T-cell (primary cell): ENCODE measurements around the gene EDDM3A. TPM values are rescaled to one million over a fixed set of nuclear protein-coding genes. Genes with fewer than 3 reads are reported as not detected.
"Not testable (repeated sequence)": the region's sequence is repeated elsewhere in the genome, so short reads cannot be mapped to it uniquely, and the experiment has no call there.

ENCODE experiments used
- ATAC-seq, 4 experiments: fragments of 200-7000 bp in 3 of 4; fragments of 150-1000 bp in 1 of 4; cut with Tn5 transposase; replicated peaks in 1 of 4; 1 replicate in 3 of 4; 2 replicates in 1 of 4; pipeline ENCODE4 v1.10.0; 2021; ENCODE audit warnings: moderate library complexity in 3 of 4, mild to moderate bottlenecking in 2 of 4, moderate number of reproducible peaks in 1 of 4
- CTCF ChIA-PET, 2 donors: fragments of 300-600 bp; sonication (Branson Sonifier 250); formaldehyde crosslinking; loops; one replicate each; lab custom pipeline; 2022; ENCODE audit warnings: antibody characterized with exemption in 2 of 2; lab: Charles Lee
- POLR2A ChIA-PET, 2 donors: fragments of 300-600 bp; sonication (Branson Sonifier 250); formaldehyde crosslinking; loops; one replicate each; lab custom pipeline; 2022; ENCODE audit warnings: antibody characterized with exemption in 2 of 2; lab: Charles Lee
- DNase-seq, 35 experiments: peaks; one replicate each; pipeline versions ENCODE4 v3.0.0 to v3.0.0-alpha.2; 2013 to 2023
- H3K27ac ChIP-seq: one replicate; pipeline ENCODE4 v1.5.1; 2013; ENCODE audit warnings: low read length
- H3K27me3 ChIP-seq, 2 experiments: replicated peaks in 1 of 2; 1 replicate in 1 of 2; 2 replicates in 1 of 2; pipeline versions ENCODE4 v1.6.1 to v1.7.0; 2013; ENCODE audit warnings: low read length in 1 of 2, mixed read lengths in 1 of 2; ENCODE audit not compliant: control insufficient read depth in 2 of 2, insufficient read depth in 2 of 2; ENCODE audit errors: extremely low read depth in 1 of 2
- H3K36me3 ChIP-seq, 2 donors: 1 replicate in 1 of 2; 2 replicates in 1 of 2; pipeline versions ENCODE4 v1.6.1 to v1.7.0; 2013; ENCODE audit warnings: low read length in 1 of 2; ENCODE audit not compliant: control insufficient read depth in 2 of 2, insufficient read depth in 1 of 2; ENCODE audit errors: extremely low read depth in 1 of 2
- H3K4me1 ChIP-seq, 2 experiments: 1 replicate in 1 of 2; 2 replicates in 1 of 2; pipeline versions ENCODE4 v1.6.1 to v1.7.0; 2013; ENCODE audit warnings: low read length in 2 of 2, mixed read lengths in 1 of 2; ENCODE audit not compliant: insufficient read depth in 2 of 2, control insufficient read depth in 1 of 2; ENCODE audit errors: extremely low read depth in 1 of 2
- H3K4me3 ChIP-seq, 2 donors: 1 replicate in 1 of 2; 2 replicates in 1 of 2; pipeline versions ENCODE4 v1.5.1 to v1.7.0; 2013; ENCODE audit warnings: mild to moderate bottlenecking in 2 of 2, low read length in 1 of 2, moderate library complexity in 1 of 2; ENCODE audit not compliant: control insufficient read depth in 1 of 2; ENCODE audit errors: extremely low read depth in 1 of 2
- H3K9me3 ChIP-seq: 2 replicates; pipeline ENCODE4 v1.7.0; 2013
- H3K27ac Mint-ChIP-seq, 2 donors: one replicate each; pipeline ENCODE4 v1.8.0; 2020 to 2021; ENCODE audit warnings: mild to moderate bottlenecking in 2 of 2, mixed read lengths in 2 of 2
- H3K27me3 Mint-ChIP-seq, 2 donors: one replicate each; pipeline ENCODE4 v1.8.0; 2021 to 2022; ENCODE audit warnings: mixed read lengths in 2 of 2
- H3K36me3 Mint-ChIP-seq: one replicate; pipeline ENCODE4 v1.8.0; 2021; ENCODE audit warnings: mixed read lengths
- H3K4me1 Mint-ChIP-seq, 3 donors: one replicate each; pipeline ENCODE4 v1.8.0; 2020 to 2022; ENCODE audit warnings: mixed read lengths in 3 of 3, mild to moderate bottlenecking in 1 of 3
- H3K4me3 Mint-ChIP-seq, 3 donors: one replicate each; pipeline ENCODE4 v1.8.0; 2020 to 2022; ENCODE audit warnings: mild to moderate bottlenecking in 3 of 3, mixed read lengths in 3 of 3, moderate library complexity in 3 of 3
- H3K9me3 Mint-ChIP-seq, 3 donors: one replicate each; pipeline ENCODE4 v1.8.0; 2020 to 2022; ENCODE audit warnings: mixed read lengths in 3 of 3
- WGBS: methylation state at CpG from one replicate; pipeline ENCODE4 v1.1.5; 2013; ENCODE audit warnings: missing lambda C conversion rate; ENCODE audit not compliant: insufficient coverage; 5-methylcytosine and 5-hydroxymethylcytosine counted together
- total RNA-seq, 35 experiments: library from RNA in 6 of 35; stranded (reverse) in 6 of 35; fragments of 120-200 nt in 1 of 35; gene quantifications; one replicate each; pipeline versions ENCODE4 v1.2.1 to v1.2.4 and lab custom pipeline; 2013 to 2026

Gene EDDM3A
- total RNA-seq, 5 donors from 2014 or later (not counting 1 experiment from before 2014, with no cell fraction given): not detected

DNA sequence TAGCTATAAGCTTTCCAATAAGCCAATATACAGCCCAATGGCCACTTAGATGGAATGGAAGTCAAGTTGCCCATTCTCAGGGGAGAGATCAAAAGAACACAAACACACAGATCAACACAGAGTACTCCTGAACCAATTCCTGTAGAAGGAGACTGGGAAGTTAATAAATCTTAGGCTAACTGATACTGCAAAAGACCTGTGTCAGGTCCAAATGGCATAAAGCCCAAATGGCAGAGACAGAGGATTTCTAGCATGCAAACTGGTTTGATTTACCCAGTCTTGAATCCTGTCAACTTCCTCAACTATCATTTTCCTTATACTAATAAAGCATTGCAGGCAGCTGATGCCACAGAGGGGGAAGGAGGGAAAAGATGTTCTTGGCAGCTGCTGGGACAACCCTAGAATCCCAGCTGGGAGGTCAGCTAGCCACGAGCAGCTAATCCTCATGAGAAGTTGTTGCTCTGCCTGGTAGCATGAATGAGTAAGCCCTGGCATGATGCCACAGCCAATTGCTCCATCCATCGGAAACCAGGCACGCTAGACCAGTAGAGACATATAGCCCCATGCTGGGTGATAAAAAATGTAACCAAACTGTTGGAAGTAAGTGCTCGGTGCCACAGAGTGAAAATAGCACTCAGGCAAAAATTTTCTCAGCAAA is 31.0 kb upstream of the EDDM3A start:
- ATAC-seq: no peak
- Mint-ChIP-seq H3K4me1 (peaks cover 0 to 7% (median 3%) of the 10 kb centered on the region in 3 donors), H3K9me3 (peaks cover 0 to 4% (median 0%) of the 10 kb centered on the region in 3 donors), H3K36me3 (no peaks in the 10 kb centered on the region), H3K4me3 (no peak overlapping the region), H3K27me3 (peaks cover 14% of the 10 kb centered on the region in 2 donors), H3K27ac (peak overlapping the region in 1 of 2 donors; percentile 4)
- peak in 1 of 35 experiments; percentile 32 for DNase-seq
- 50% methylated on average over 1 of the region's 4 CpGs for WGBS
- ChIA-PET CTCF (interaction anchor here in 1 of 2 donors (1.3 kb wide), 1 partner anchor 144 kb away, joined by 3 read pairs; no protein-coding TSS in a partner anchor), POLR2A (interaction anchor here in 1 of 2 donors (0.6 kb wide), 1 partner anchor 131 kb away, joined by 5 read pairs; no protein-coding TSS in a partner anchor)
- Histone ChIP-seq H3K27me3 (no peaks in the 10 kb centered on the region), H3K9me3 (no peaks in the 10 kb centered on the region), H3K4me3 (no peak overlapping the region), H3K27ac (no peak overlapping the region), H3K4me1 (no peaks in the 10 kb centered on the region), H3K36me3 (no peaks in the 10 kb centered on the region)

DNA sequence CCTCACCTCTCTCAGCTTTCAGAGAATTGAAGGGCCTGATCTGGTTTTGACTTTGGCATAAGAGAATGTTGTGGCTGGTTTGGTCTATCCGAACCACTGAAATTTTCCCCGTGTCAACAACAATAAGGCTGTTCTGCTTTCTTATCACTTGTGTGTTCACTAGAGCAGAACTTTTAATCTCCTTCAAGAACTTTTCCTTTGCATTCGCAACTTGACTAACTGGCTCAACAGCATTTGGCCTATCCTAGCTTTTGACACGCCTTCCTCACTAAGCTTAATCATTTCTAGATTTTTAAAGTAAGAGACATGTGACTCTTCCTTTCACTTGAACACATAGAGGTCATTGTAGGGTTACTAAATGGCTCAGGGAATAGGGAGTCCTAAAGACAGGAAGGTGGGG is 25.9 kb upstream of the EDDM3A start:
- no peaks in the 10 kb centered on the region for H3K4me1 ChIP-seq
- peaks cover 46% of the 10 kb centered on the region in 2 donors for H3K27me3 Mint-ChIP-seq
- POLR2A ChIA-PET: no interaction called here

DNA sequence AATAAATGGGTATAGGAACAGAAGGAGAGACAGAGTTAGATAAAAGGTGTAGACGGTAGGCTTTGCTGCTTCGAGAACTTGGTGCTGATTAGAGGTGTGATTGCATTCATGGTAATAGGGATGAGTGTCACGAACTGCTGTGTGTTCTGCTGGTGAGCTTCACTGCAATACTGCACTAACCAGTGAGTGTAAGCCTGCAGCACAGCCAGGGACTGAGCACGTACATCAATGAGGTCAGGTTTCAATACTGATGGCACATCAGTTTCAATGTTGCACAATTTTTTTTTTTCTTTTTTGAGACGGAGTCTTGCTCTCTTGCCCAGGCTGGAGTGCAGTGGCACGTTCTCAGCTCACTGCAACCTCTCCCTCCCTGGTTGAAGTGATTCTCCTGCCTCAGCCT is 24.9 kb upstream of the EDDM3A start:
- Histone ChIP-seq H3K27ac (no peak overlapping the region), H3K36me3 (no peaks in the 10 kb centered on the region), H3K4me3 (no peak overlapping the region), H3K27me3 (peaks cover 0 to 23% of the 10 kb centered on the region in 2 experiments), H3K9me3 (no peaks in the 10 kb centered on the region), H3K4me1 (no peaks in the 10 kb centered on the region)
- ATAC-seq (no peak), DNase-seq (no peak)
- H3K27me3 Mint-ChIP-seq: peaks cover 50 to 55% of the 10 kb centered on the region in 2 donors
- CTCF ChIA-PET: no interaction called here
- WGBS: 65% methylated on average over 3 of the region's 6 CpGs
- H3K4me3 Mint-ChIP-seq: no peak overlapping the region
- H3K36me3 Mint-ChIP-seq: no peaks in the 10 kb centered on the region
- no peak overlapping the region for H3K27ac Mint-ChIP-seq
- peaks cover 0 to 4% (median 0%) of the 10 kb centered on the region in 3 donors for H3K9me3 Mint-ChIP-seq
- POLR2A ChIA-PET: no interaction called here
- H3K4me1 Mint-ChIP-seq: peaks cover 0 to 7% (median 5%) of the 10 kb centered on the region in 3 donors

More for the DNA sequence above, 25.9 kb upstream of the EDDM3A start:
- no CpG with 5 or more reads among the region's 4 CpGs for WGBS
- Histone ChIP-seq H3K27ac (no peak overlapping the region), H3K4me3 (no peak overlapping the region), H3K36me3 (no peaks in the 10 kb centered on the region), H3K9me3 (no peaks in the 10 kb centered on the region), H3K27me3 (peaks cover 0 to 20% of the 10 kb centered on the region in 2 experiments)
- ATAC-seq: no peak
- Mint-ChIP-seq H3K36me3 (no peaks in the 10 kb centered on the region), H3K9me3 (peaks cover 0 to 4% (median 0%) of the 10 kb centered on the region in 3 donors), H3K4me1 (peaks cover 0 to 12% (median 8%) of the 10 kb centered on the region in 3 donors), H3K4me3 (no peak overlapping the region), H3K27ac (no peak overlapping the region)
- CTCF ChIA-PET: no interaction called here
- no peak for DNase-seq

DNA sequence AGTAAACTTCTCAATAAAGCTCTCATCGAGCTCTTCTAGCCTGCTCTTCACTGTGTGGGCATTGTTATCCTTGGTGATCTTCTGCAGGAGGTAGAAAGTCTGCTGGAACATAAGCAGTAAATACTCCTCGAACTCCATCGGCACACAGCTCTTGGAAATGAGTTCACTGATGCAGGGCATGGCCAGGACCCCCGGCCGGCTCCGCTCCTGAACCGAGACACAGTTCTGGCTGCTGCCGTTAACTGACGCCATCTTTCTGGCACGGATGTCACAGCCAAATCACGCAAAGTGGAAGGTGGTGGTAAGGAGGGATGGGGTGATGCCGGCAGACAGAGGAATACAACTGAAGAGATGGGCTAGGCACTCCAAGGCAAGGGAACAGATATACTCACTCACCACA is 23.7 kb upstream of the EDDM3A start:
- CTCF ChIA-PET: no interaction called here
- DNase-seq (no peak), ATAC-seq (no peak)
- H3K4me1 Mint-ChIP-seq: peaks cover 0 to 7% (median 5%) of the 10 kb centered on the region in 3 donors
- WGBS: 92% methylated on average over 6 of the region's 12 CpGs
- peaks cover 53 to 62% of the 10 kb centered on the region in 2 donors for H3K27me3 Mint-ChIP-seq
- no peak overlapping the region for H3K27ac Mint-ChIP-seq
- Histone ChIP-seq H3K4me3 (no peak overlapping the region), H3K27ac (no peak overlapping the region), H3K36me3 (no peaks in the 10 kb centered on the region), H3K9me3 (no peaks in the 10 kb centered on the region), H3K27me3 (peaks cover 0 to 27% of the 10 kb centered on the region in 2 experiments), H3K4me1 (no peaks in the 10 kb centered on the region)
- H3K4me3 Mint-ChIP-seq: no peak overlapping the region
- POLR2A ChIA-PET: no interaction called here
- H3K9me3 Mint-ChIP-seq: no peaks in the 10 kb centered on the region
- no peaks in the 10 kb centered on the region for H3K36me3 Mint-ChIP-seq

DNA sequence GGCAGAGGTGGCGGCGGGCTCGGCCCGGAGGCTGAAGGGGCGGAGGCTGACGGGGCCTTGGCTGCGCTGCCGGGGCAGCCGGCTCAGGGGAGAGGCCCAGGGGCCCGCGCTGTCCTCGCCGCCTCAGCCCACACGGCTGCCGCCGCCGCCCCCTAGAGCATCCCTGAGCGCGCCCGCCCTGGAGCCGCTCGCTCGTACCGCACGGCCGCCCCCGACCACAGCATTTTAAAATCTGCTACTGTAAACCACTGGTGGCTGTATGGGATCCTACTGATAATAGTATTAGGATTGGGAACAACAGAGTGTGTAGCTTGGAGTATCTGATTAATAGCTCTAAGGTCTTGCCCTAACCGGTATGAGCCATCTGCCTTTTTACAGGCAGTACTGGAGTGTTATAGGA is 22.2 kb upstream of the EDDM3A start:
- DNase-seq (no peak), ATAC-seq (no peak)
- POLR2A ChIA-PET: interaction anchor here in 1 of 2 donors (0.7 kb wide), 1 partner anchor 78 kb away, joined by 4 read pairs; no protein-coding TSS in a partner anchor
- Mint-ChIP-seq H3K9me3 (no peaks in the 10 kb centered on the region), H3K27ac (no peak overlapping the region), H3K4me3 (no peak overlapping the region), H3K36me3 (no peaks in the 10 kb centered on the region), H3K27me3 (peaks cover 54 to 68% of the 10 kb centered on the region in 2 donors), H3K4me1 (peaks cover 0 to 7% (median 5%) of the 10 kb centered on the region in 3 donors)
- Histone ChIP-seq H3K9me3 (no peaks in the 10 kb centered on the region), H3K4me1 (no peaks in the 10 kb centered on the region), H3K27me3 (peaks cover 0 to 28% of the 10 kb centered on the region in 2 experiments), H3K27ac (no peak overlapping the region), H3K4me3 (no peak overlapping the region), H3K36me3 (no peaks in the 10 kb centered on the region)
- 21% methylated on average over 9 of the region's 28 CpGs for WGBS
- CTCF ChIA-PET: interaction anchor here in 1 of 2 donors (0.6 kb wide), 1 partner anchor 306 kb away, joined by 5 read pairs; no protein-coding TSS in a partner anchor

DNA sequence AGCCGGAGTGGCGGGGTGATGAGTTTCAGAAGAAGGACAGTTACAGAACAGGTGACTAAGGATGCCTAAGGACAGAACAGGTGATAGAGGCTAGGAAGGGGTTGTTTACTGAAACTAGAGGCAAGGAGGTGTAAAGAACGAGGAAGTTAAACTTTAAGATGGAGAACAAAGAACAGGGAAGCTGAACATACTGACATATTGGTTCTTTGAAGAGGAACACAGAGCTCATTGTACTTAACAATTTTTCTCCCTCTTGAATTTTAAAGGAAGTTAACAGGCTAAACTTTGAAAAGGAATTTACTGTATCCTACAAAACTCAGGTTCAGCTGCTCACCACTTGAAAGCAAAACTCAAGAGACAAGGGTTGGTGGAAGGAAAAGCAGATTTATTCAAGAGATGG is 19.6 kb upstream of the EDDM3A start:
- DNase-seq, H3K36me3 ChIP-seq, H3K27ac Mint-ChIP-seq, ATAC-seq, H3K9me3 Mint-ChIP-seq, H3K36me3 Mint-ChIP-seq, H3K27ac ChIP-seq, POLR2A ChIA-PET, CTCF ChIA-PET, H3K4me3 Mint-ChIP-seq, H3K4me1 Mint-ChIP-seq, H3K4me1 ChIP-seq, H3K4me3 ChIP-seq, H3K9me3 ChIP-seq: not testable (repeated sequence)
- WGBS: 100% methylated on average over 2 of the region's 3 CpGs
- H3K27me3 Mint-ChIP-seq: peaks cover 54 to 57% of the 10 kb centered on the region in 2 donors
- H3K27me3 ChIP-seq: peaks cover 0 to 25% of the 10 kb centered on the region in 2 experiments
